ENCODE measurements around the gene CHCHD1. TPM values are rescaled to one million over a fixed set of nuclear protein-coding genes. Genes with fewer than 3 reads are reported as not detected.

Gene CHCHD1
- total and polyA plus RNA-seq, 12 donors: 18.6 to 82.1 (median 22.0) TPM

DNA sequence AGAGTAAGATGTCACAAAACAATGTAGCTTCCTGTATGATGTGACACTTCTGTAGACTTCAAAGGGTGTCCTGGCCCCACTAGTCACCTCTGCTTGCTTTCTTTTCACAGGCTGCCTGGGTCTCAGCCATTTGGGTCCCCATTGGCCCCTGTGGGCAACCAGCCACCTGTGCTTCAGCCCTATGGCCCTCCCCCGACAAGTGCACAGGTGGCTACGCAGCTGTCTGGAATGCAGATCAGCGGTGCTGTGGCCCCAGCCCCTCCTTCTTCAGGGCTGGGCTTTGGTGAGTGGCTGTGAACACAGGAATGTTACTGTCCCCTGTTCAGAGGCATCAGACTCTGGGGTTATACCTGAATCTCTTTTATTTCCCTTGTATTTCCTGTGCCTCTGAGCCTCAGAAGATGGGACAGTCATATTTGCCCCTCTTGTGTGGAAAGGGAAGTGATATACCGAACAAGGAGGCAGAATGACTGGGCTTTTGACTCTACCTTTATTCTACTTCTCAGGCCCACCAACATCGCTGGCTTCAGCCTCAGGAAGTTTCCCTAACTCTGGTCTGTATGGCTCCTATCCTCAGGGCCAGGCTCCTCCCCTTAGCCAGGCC, 22.2 kb upstream of the CHCHD1 start:
- Histone ChIP-seq H3K9me3 (no peaks in the 10 kb centered on the region), H3K4me3 (no peak overlapping the region), H3K4me1 (peaks cover 0 to 13% (median 0%) of the 10 kb centered on the region in 9 donors), H3K27ac (peak overlapping the region in 1 of 10 donors; percentile 67), H3K27me3 (no peaks in the 10 kb centered on the region), H3K36me3 (peaks cover 0 to 99% (median 54%) of the 10 kb centered on the region in 9 donors)
- no peak for DNase-seq
- 79 to 86% methylated on average over 5 of the region's 5 CpGs for WGBS, 2 donors
- peak in 1 of 8 donors; percentile 17 for ATAC-seq
- intact Hi-C loops (cut with DNase I): no loop called here
- TF ChIP-seq, protein P1, sequence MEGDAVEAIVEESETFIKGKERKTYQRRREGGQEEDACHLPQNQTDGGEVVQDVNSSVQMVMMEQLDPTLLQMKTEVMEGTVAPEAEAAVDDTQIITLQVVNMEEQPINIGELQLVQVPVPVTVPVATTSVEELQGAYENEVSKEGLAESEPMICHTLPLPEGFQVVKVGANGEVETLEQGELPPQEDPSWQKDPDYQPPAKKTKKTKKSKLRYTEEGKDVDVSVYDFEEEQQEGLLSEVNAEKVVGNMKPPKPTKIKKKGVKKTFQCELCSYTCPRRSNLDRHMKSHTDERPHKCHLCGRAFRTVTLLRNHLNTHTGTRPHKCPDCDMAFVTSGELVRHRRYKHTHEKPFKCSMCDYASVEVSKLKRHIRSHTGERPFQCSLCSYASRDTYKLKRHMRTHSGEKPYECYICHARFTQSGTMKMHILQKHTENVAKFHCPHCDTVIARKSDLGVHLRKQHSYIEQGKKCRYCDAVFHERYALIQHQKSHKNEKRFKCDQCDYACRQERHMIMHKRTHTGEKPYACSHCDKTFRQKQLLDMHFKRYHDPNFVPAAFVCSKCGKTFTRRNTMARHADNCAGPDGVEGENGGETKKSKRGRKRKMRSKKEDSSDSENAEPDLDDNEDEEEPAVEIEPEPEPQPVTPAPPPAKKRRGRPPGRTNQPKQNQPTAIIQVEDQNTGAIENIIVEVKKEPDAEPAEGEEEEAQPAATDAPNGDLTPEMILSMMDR (IDR thresholded peaks at IDR 0.05): no peak

DNA sequence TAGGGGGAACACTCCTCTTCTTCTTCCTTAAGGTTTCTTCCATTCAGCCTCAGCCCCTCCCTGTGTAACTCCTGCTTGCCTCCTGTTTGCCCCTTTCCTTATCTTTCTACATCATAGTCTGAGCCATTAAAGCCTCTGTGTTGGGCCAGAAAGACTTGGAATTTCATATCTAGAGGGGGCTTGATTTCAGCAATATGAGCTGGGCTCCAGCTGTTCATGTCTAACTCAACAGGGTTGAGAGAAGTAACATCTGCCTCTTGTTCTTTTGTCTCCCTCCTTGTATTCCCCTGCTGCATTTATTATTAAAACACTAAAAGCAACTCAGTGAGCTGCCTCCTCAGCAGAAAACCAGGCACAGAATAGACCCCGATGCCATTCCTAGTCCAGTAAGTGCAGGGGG, 20.1 kb upstream of the CHCHD1 start:
- Histone ChIP-seq H3K27ac (no peak overlapping the region), H3K27me3 (no peaks in the 10 kb centered on the region), H3K4me3 (no peak overlapping the region), H3K9me3 (no peaks in the 10 kb centered on the region), H3K4me1 (peaks cover 0 to 13% (median 0%) of the 10 kb centered on the region in 9 donors), H3K36me3 (peaks cover 4 to 100% (median 68%) of the 10 kb centered on the region in 9 donors)
- no peak for DNase-seq
- intact Hi-C loops (cut with DNase I): no loop called here
- no peak for ATAC-seq
- TF ChIP-seq, protein P1 (IDR thresholded peaks at IDR 0.05): no peak
- WGBS, 2 donors: 89% methylated on average over 1 of the region's 1 CpG

DNA sequence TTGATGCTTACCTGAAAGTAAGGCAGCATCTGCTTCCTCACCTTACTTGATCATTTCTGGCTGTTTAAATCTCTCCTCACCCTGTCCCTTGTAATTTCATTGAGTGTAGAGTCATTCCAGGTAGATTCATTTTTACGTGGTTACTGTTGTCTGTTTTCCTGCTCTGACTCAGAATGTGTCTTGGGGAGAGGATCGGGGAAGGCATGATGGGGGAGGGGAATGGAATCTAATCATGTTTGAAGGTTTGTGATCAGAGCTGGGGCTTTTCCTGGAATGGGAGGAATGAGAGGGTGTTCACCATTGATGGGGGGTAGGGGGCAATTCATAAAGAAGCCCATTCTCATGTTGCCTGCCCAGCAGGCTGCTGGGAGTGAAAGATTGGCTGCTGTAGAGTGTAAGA, 18.9 kb upstream of the CHCHD1 start:
- Histone ChIP-seq H3K27ac (no peak overlapping the region), H3K36me3 (peaks cover 4 to 100% (median 78%) of the 10 kb centered on the region in 9 donors), H3K27me3 (no peaks in the 10 kb centered on the region), H3K4me1 (peaks cover 0 to 13% (median 0%) of the 10 kb centered on the region in 9 donors), H3K9me3 (no peaks in the 10 kb centered on the region), H3K4me3 (no peak overlapping the region)
- 81 to 82% methylated on average over 2 of the region's 2 CpGs for WGBS, 2 donors
- ATAC-seq: no peak
- intact Hi-C loops (cut with DNase I): no loop called here
- TF ChIP-seq, protein P1 (IDR thresholded peaks at IDR 0.05): no peak
- DNase-seq: no peak

DNA sequence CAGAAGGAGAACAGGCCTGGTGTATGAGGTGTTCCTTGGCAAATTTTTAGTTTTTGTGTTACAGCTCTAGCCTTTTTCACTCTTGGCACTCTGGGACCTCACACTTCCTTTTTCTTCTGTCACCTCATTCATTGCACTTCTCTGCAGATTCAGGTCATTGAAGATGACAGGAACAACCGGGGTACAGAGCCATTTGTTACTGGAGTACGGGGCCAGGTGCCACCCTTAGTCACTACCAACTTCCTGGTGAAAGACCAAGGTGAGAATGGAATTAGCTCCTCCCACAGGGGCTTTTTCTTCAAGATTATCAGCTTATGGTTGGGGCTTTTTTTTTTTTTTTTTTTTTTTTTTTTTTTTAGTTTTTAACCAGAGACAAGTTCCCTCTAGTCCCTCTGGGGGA, 18.5 kb upstream of the CHCHD1 start:
- Histone ChIP-seq H3K9me3 (no peaks in the 10 kb centered on the region), H3K36me3 (peaks cover 4 to 100% (median 82%) of the 10 kb centered on the region in 9 donors), H3K4me1 (peaks cover 0 to 13% (median 0%) of the 10 kb centered on the region in 9 donors), H3K4me3 (no peak overlapping the region), H3K27ac (no peak overlapping the region), H3K27me3 (no peaks in the 10 kb centered on the region)
- intact Hi-C loops (cut with DNase I): no loop called here
- DNase-seq (no peak), ATAC-seq (no peak)
- TF ChIP-seq, protein P1 (IDR thresholded peaks at IDR 0.05): no peak
- WGBS, 2 donors: 94 to 98% methylated on average over 2 of the region's 2 CpGs
